ENCODE measurements around the gene PTPRN2. TPM values are rescaled to one million over a fixed set of nuclear protein-coding genes. Genes with fewer than 3 reads are reported as not detected.

The PTPRN2 gene
- total RNA-seq, 1 donor from 2014 or later = 1.2 TPM

- no peak for DNase-seq (ENCODE audit: low read depth)
These were observed 555.0 kb downstream of the PTPRN2 start for GRCh38 chr7:158032561-158033115.

- DNase-seq (ENCODE audit: low read depth) = no peak
These were observed 555.7 kb downstream of the PTPRN2 start for GRCh38 chr7:158031867-158032308.

- DNase-seq (ENCODE audit: low read depth) = no peak
These were observed 557.1 kb downstream of the PTPRN2 start for GRCh38 chr7:158030566-158030965.

- no peak for DNase-seq (ENCODE audit: low read depth)
These were observed 557.6 kb downstream of the PTPRN2 start for GRCh38 chr7:158030071-158030470.

GRCh38 chr7:158029509-158029908, 558.1 kb downstream of the PTPRN2 start:
- DNase-seq (ENCODE audit: low read depth) = no peak

GRCh38 chr7:158028971-158029370, 558.7 kb downstream of the PTPRN2 start:
- no peak for DNase-seq (ENCODE audit: low read depth)

- DNase-seq (ENCODE audit: low read depth) = no peak
These were observed 559.2 kb downstream of the PTPRN2 start for GRCh38 chr7:158028290-158028941.

- DNase-seq (ENCODE audit: low read depth) = no peak
These were observed 560.0 kb downstream of the PTPRN2 start for GRCh38 chr7:158027646-158028045.

GRCh38 chr7:158026636-158027265, 560.9 kb downstream of the PTPRN2 start:
- DNase-seq (ENCODE audit: low read depth) = no peak

GRCh38 chr7:158025686-158026600, 561.7 kb downstream of the PTPRN2 start:
- no peak for DNase-seq (ENCODE audit: low read depth)

- no peak for DNase-seq (ENCODE audit: low read depth)
These were observed 562.7 kb downstream of the PTPRN2 start for GRCh38 chr7:158024881-158025280.

GRCh38 chr7:158024351-158024715, 563.3 kb downstream of the PTPRN2 start:
- DNase-seq (ENCODE audit: low read depth) = no peak

GRCh38 chr7:158023681-158024350, 563.8 kb downstream of the PTPRN2 start:
- no peak for DNase-seq (ENCODE audit: low read depth)

GRCh38 chr7:158023157-158023556, 564.5 kb downstream of the PTPRN2 start:
- DNase-seq (ENCODE audit: low read depth) = no peak

GRCh38 chr7:158022601-158023000, 565.0 kb downstream of the PTPRN2 start:
- no peak for DNase-seq (ENCODE audit: low read depth)

- no peak for DNase-seq (ENCODE audit: low read depth)
These were observed 565.8 kb downstream of the PTPRN2 start for GRCh38 chr7:158021836-158022235.

- no peak for DNase-seq (ENCODE audit: low read depth)
These were observed 566.9 kb downstream of the PTPRN2 start for GRCh38 chr7:158020706-158021095.

GRCh38 chr7:158019726-158020705, 567.6 kb downstream of the PTPRN2 start:
- DNase-seq (ENCODE audit: low read depth) = no peak

- DNase-seq (ENCODE audit: low read depth) = no peak
These were observed 568.5 kb downstream of the PTPRN2 start for GRCh38 chr7:158018971-158019645.
